ENCODE results near the gene TMPRSS9.
"Not testable (repeated sequence)": the region's sequence is repeated elsewhere in the genome, so short reads cannot be mapped to it uniquely, and the experiment has no call there.

GRCh38 chr19:2395293-2395829 lies 35.3 kb downstream of the TMPRSS9 start:
- TF ChIP-seq, protein P1, sequence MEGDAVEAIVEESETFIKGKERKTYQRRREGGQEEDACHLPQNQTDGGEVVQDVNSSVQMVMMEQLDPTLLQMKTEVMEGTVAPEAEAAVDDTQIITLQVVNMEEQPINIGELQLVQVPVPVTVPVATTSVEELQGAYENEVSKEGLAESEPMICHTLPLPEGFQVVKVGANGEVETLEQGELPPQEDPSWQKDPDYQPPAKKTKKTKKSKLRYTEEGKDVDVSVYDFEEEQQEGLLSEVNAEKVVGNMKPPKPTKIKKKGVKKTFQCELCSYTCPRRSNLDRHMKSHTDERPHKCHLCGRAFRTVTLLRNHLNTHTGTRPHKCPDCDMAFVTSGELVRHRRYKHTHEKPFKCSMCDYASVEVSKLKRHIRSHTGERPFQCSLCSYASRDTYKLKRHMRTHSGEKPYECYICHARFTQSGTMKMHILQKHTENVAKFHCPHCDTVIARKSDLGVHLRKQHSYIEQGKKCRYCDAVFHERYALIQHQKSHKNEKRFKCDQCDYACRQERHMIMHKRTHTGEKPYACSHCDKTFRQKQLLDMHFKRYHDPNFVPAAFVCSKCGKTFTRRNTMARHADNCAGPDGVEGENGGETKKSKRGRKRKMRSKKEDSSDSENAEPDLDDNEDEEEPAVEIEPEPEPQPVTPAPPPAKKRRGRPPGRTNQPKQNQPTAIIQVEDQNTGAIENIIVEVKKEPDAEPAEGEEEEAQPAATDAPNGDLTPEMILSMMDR (IDR thresholded peaks at IDR 0.05) = not testable (repeated sequence)
- not testable (repeated sequence) for TF ChIP-seq POLR2AphosphoS5 (IDR thresholded peaks at IDR 0.05)
